Inferior parietal cortex (tissue), 1 donor: ENCODE measurements around the gene MYL3.
"Not testable (repeated sequence)": the region's sequence is repeated elsewhere in the genome, so short reads cannot be mapped to it uniquely, and the experiment has no call there.

Experiments
- DNase-seq: peaks from one replicate; pipeline ENCODE4 v3.0.0-alpha.2; 2016; ENCODE audit errors: extremely low spot score

The MYL3 gene

DNA sequence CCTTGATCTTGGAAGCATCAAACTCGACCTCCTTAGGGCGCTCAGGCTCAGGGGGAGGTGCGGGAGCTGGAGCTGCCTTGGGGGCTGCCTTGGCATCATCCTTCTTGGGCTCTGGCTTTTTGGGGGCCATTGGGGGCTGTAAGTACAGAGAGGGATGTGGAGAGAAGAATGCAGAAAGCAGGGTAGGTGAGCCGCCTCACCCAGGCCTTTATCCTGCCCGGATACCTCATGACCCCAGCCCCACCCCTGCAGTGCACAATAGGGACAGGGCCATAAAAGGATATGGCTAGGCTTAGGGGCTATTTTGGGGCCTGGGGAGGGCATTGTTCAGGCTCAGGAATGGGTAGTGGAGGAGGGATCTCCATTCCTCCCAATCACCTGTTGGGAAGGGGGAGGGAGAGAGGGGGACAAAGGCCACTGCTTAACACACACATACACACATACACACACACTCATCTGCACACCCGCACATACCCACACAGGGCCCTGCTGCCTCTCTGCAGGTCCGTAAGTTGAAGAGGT, at the start of gene MYL3:
Gene MYL3, minus strand, starts transcription at position 184 of the 522 bp plus-strand sequence. Its CDS starts 54 bp downstream, at position 130.
- no peak for DNase-seq

GRCh38 chr3:46912986-46913385, 49.7 kb upstream of the MYL3 start:
- DNase-seq: no peak

- DNase-seq: not testable (repeated sequence)
These were observed 47.7 kb upstream of the MYL3 start for GRCh38 chr3:46910914-46911313.

GRCh38 chr3:46910166-46910760, 47.0 kb upstream of the MYL3 start:
- DNase-seq: no peak

- DNase-seq: peak; percentile 90
These were observed 46.4 kb upstream of the MYL3 start for GRCh38 chr3:46909535-46910161.

- DNase-seq: no peak
These were observed 45.8 kb upstream of the MYL3 start for GRCh38 chr3:46908986-46909534.

DNA sequence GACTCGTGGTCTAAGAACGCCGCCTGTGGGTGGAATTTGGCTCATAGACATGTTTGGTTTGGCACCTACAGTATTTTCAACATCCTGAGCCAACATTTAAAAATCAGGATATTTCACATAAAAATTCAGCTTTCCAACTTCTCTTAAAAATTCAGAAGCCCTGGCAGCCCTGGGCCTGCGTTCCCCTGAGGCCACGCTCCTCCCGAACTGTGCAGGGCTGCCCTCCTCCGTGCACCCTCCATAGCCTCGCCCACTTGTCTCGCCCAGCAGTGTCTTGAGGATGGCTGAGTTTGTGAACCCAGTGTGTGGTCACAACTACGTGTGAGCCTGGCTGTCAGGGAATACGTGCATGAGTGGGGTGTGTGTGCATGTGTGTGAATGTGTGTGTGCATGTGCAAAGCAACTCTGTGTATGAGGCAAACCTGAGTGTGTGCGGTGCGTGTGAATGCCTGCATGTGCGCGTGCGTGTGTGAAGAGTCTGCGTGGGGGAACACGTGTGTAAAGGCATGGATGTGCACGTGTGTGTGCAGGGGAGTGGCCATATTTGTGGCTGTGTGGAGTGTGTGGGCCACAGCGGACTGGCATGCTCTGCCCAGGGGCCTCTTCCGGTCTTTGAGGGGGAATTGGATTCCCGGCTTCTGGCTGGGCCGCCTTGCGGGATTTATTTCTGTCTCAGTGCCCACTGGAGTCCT, 45.2 kb upstream of the MYL3 start:
- DNase-seq: no peak

GRCh38 chr3:46907960-46908293, 44.7 kb upstream of the MYL3 start:
- DNase-seq: no peak

- no peak for DNase-seq
These were observed 44.0 kb upstream of the MYL3 start for GRCh38 chr3:46907271-46907670.

DNA sequence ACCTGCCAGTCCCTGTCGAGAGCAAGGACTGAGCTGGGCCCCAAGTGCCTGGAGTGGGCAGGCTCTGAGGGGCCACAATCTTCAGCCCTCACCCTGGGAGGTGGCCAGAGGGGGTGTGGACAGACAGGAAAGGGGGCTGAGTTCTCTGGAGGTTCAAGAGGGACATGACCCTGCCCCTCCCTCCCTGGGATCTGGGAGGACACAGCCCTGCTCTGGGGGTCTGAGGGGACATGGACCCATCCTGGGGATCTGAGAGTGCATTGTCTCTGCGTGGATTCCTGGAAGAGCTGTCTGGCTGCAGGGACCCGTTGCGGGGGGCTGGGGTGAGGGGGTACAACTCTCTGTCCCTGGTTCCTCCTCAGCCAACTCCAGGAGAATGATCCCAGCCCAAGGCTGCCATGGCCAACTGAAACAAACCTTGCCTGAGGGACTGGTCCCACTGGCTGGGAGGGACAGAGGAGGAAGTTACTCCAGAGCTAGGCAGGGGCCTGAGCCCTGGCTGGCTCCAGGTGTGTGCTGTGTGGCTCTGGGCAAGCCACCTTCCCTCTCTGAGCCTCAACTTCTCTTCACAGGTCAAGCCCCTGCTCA, 43.3 kb upstream of the MYL3 start:
- no peak for DNase-seq

GRCh38 chr3:46905661-46906451, 42.6 kb upstream of the MYL3 start:
- no peak for DNase-seq

- DNase-seq: no peak
These were observed 41.9 kb upstream of the MYL3 start for GRCh38 chr3:46905213-46905560.

GRCh38 chr3:46904303-46905212, 41.3 kb upstream of the MYL3 start:
- DNase-seq: no peak

GRCh38 chr3:46903341-46904302, 40.4 kb upstream of the MYL3 start:
- no peak for DNase-seq

- DNase-seq: no peak
These were observed 39.0 kb upstream of the MYL3 start for GRCh38 chr3:46902188-46902631.

GRCh38 chr3:46901591-46902187, 38.4 kb upstream of the MYL3 start:
- no peak for DNase-seq

DNA sequence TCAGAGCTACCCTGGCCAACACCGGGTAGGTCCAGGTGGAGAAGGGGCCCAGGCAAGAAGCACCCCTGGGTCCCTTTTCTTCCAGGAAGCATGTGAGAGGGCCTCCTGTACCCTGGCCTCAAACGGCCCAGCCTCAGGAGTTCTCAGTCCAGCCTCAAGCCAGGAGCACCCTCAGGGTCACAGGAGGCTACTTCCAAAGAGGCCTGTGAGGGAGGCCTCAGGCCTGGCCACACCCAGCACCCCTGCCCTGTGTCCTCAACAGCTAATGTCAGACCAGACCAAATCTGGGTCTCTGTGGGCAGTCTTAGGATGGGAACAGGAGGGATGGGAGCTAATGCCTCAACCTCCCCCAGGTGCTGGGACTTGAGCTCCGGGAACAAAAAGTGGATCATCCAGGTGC, 37.8 kb upstream of the MYL3 start:
- no peak for DNase-seq

DNA sequence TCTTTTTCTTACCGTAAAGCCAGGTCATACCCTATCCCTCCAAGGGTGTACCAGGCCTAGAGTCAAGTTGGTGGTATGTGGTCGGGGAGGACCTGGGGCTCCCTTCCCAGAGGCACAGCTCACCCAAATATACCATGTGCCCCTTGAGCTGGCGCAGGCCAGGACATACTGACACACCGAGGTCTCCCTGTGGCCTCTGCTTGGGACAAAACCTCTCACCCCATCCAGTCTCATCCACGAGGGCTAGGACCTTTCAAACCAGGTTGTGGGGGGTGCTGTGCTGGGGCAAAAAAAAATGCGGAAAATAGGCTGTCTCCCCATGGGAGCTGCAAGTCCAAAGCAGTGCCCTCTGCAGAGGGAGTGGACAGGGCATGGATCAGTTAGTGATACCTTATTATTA, 37.1 kb upstream of the MYL3 start:
- no peak for DNase-seq

- DNase-seq: no peak
These were observed 36.7 kb upstream of the MYL3 start for GRCh38 chr3:46900007-46900292.
